CD4-positive, alpha-beta T cell (primary cell): ENCODE measurements around the gene SLFN12L. TPM values are rescaled to one million over a fixed set of nuclear protein-coding genes. Genes with fewer than 3 reads are reported as not detected.
"Not testable (repeated sequence)": the region's sequence is repeated elsewhere in the genome, so short reads cannot be mapped to it uniquely, and the experiment has no call there.

Experiments used
- ATAC-seq: fragments of 200-7000 bp; cut with Tn5 transposase; one replicate; pipeline ENCODE4 v1.10.0; 2022; ENCODE audit warnings: mild to moderate bottlenecking; ENCODE audit not compliant: poor library complexity
- CTCF ChIA-PET: fragments of 350-600 bp; sonication (Branson Sonifier 250); formaldehyde crosslinking; loops from one replicate; lab custom pipeline; 2021; ENCODE audit warnings: antibody characterized with exemption, inconsistent platforms; lab: Charles Lee
- POLR2A ChIA-PET: fragments of 350-600 bp; sonication (Branson Sonifier 250); formaldehyde crosslinking; loops from one replicate; lab custom pipeline; 2021; ENCODE audit warnings: antibody characterized with exemption, inconsistent platforms; lab: Charles Lee
- DNase-seq, 14 experiments: peaks; one replicate each; pipeline ENCODE4 v3.0.0-alpha.2; 2013 to 2020; ENCODE audit warnings: mixed read lengths in 2 of 14
- H3K27ac ChIP-seq, 2 donors: one replicate each; pipeline versions ENCODE4 v1.5.1 to v1.7.0; 2013; ENCODE audit warnings: low read length in 2 of 2, low read depth in 1 of 2, mild to moderate bottlenecking in 1 of 2
- H3K27me3 ChIP-seq, 2 experiments: 1 replicate in 1 of 2; 2 replicates in 1 of 2; pipeline versions ENCODE4 v1.6.1 to v1.7.0; 2013; ENCODE audit warnings: low read length in 2 of 2, control low read depth in 1 of 2, mild to moderate bottlenecking in 1 of 2, moderate library complexity in 1 of 2; ENCODE audit not compliant: insufficient read depth in 2 of 2, control insufficient read depth in 1 of 2
- H3K36me3 ChIP-seq: one replicate; pipeline ENCODE4 v1.6.1; 2013; ENCODE audit warnings: low read length, control low read depth; ENCODE audit not compliant: insufficient read depth
- H3K4me1 ChIP-seq: one replicate; pipeline ENCODE4 v1.6.1; 2013; ENCODE audit warnings: low read length, control low read depth; ENCODE audit not compliant: insufficient read depth
- H3K4me3 ChIP-seq: one replicate; pipeline ENCODE4 v1.5.1; 2013; ENCODE audit warnings: mild to moderate bottlenecking, low read length, moderate library complexity
- H3K9me3 ChIP-seq, 2 experiments: 1 replicate in 1 of 2; 2 replicates in 1 of 2; pipeline versions ENCODE4 v1.6.1 to v1.7.0; 2013; ENCODE audit warnings: low read length in 2 of 2, mild to moderate bottlenecking in 2 of 2, control low read depth in 1 of 2, moderate library complexity in 1 of 2; ENCODE audit not compliant: control insufficient read depth in 1 of 2, insufficient read depth in 1 of 2
- H3K27ac Mint-ChIP-seq: one replicate; pipeline ENCODE4 v1.8.0; 2020; ENCODE audit warnings: mixed read lengths
- H3K27me3 Mint-ChIP-seq: one replicate; pipeline ENCODE4 v1.8.0; 2021; ENCODE audit warnings: mixed read lengths
- H3K36me3 Mint-ChIP-seq: one replicate; pipeline ENCODE4 v1.8.0; 2021; ENCODE audit warnings: low read depth, mixed read lengths
- H3K4me1 Mint-ChIP-seq: one replicate; pipeline ENCODE4 v1.8.0; 2021; ENCODE audit warnings: low read depth, mixed read lengths
- H3K4me3 Mint-ChIP-seq: one replicate; pipeline ENCODE4 v1.8.0; 2020; ENCODE audit warnings: mild to moderate bottlenecking, mixed read lengths
- H3K9me3 Mint-ChIP-seq: one replicate; pipeline ENCODE4 v1.8.0; 2020; ENCODE audit warnings: mixed read lengths
- CTCF ChIP-seq: fragments of 200-600 bp; IDR thresholded peaks from one replicate; pipeline ENCODE4 v1.8.0; 2022; ENCODE audit warnings: antibody characterized with exemption, mild to moderate bottlenecking
- intact Hi-C, 2 experiments: fragments of 100-400 bp; cut with DNase I in 1 of 2; cut with micrococcal nuclease in 1 of 2; formaldehyde crosslinking; loops; one replicate each; pipeline versions ENCODE4 v1.15.1 to v1.9.0; 2023 to 2025; cut with DNase I, micrococcal nuclease
- total RNA-seq, 174 experiments: library from RNA in 2 of 174; stranded (reverse) in 2 of 174; gene quantifications; one replicate each; pipeline ENCODE4 v1.2.3 and lab custom pipeline; 2021 to 2026

The SLFN12L gene
- total RNA-seq, 2 experiments from 2014 or later, result 23.4 to 24.3 TPM

- peaks cover 36% of the 10 kb centered on the region for H3K4me1 Mint-ChIP-seq
- H3K27me3 Mint-ChIP-seq, result peaks cover 6% of the 10 kb centered on the region
- Histone ChIP-seq H3K27me3 (no peaks in the 10 kb centered on the region), H3K4me3 (peak overlapping the region; percentile 95), H3K4me1 (peaks cover 32% of the 10 kb centered on the region), H3K27ac (no peak overlapping the region), H3K36me3 (no peaks in the 10 kb centered on the region), H3K9me3 (no peaks in the 10 kb centered on the region)
- peaks cover 12% of the 10 kb centered on the region for H3K36me3 Mint-ChIP-seq
- TF ChIP-seq CTCF, result no peak
- ATAC-seq, result no peak
- intact Hi-C loops, result no loop called here
- no peaks in the 10 kb centered on the region for H3K9me3 Mint-ChIP-seq
- POLR2A ChIA-PET, result interaction anchor here (0.6 to 4.2 kb wide), 2 partner anchors 11 to 295 kb away, joined by 3 to 46 read pairs; partner anchors contain the start of gene PEX12
- CTCF ChIA-PET, result interaction anchor here (0.9 to 1.6 kb wide), 2 partner anchors 33 to 320 kb away, joined by 3 read pairs; no protein-coding TSS in a partner anchor
- H3K27ac Mint-ChIP-seq, result peak overlapping the region; percentile 95
- peak in 1 of 14 experiments; percentile 12 for DNase-seq
- peak overlapping the region; percentile 97 for H3K4me3 Mint-ChIP-seq
Measured at GRCh38 chr17:35566968-35567367, 29.5 kb upstream of the SLFN12L start.

- H3K4me3 ChIP-seq, H3K27me3 ChIP-seq, DNase-seq, H3K36me3 Mint-ChIP-seq, H3K36me3 ChIP-seq, H3K9me3 Mint-ChIP-seq, H3K4me3 Mint-ChIP-seq, H3K27ac Mint-ChIP-seq, H3K4me1 ChIP-seq, H3K27ac ChIP-seq, CTCF ChIA-PET, ATAC-seq, H3K9me3 ChIP-seq, intact Hi-C loops: not testable (repeated sequence)
- H3K27me3 Mint-ChIP-seq, result peaks cover 13% of the 10 kb centered on the region
- POLR2A ChIA-PET, result interaction anchor here (1.2 kb wide), 1 partner anchor 18 kb away, joined by 4 read pairs; no protein-coding TSS in a partner anchor
- H3K4me1 Mint-ChIP-seq, result peaks cover 13% of the 10 kb centered on the region
Measured at GRCh38 chr17:35563181-35563580, 25.7 kb upstream of the SLFN12L start.

- no peak within 1 kb of the TSS for H3K4me3 Mint-ChIP-seq
- Histone ChIP-seq H3K27ac (no peak within 1 kb of the TSS), H3K4me1 (no peaks in the 10 kb centered on the region), H3K9me3 (no peaks in the 10 kb centered on the region), H3K4me3 (no peak within 1 kb of the TSS), H3K36me3 (no peaks in the 10 kb centered on the region), H3K27me3 (peaks cover 0 to 5% of the 10 kb centered on the region in 2 experiments)
- H3K4me1 Mint-ChIP-seq, result no peaks in the 10 kb centered on the region
- ChIA-PET POLR2A (no interaction called here), CTCF (no interaction called here)
- no peaks in the 10 kb centered on the region for H3K36me3 Mint-ChIP-seq
- H3K9me3 Mint-ChIP-seq, result no peaks in the 10 kb centered on the region
- ATAC-seq, result no peak
- no peak within 1 kb of the TSS for H3K27ac Mint-ChIP-seq
- DNase-seq, result no peak
- H3K27me3 Mint-ChIP-seq, result peaks cover 13% of the 10 kb centered on the region
- TF ChIP-seq CTCF, result no peak
- intact Hi-C loops, result no loop called here
Measured at GRCh38 chr17:35560703-35561102, 23.2 kb upstream of the SLFN12L start, which contains the start of gene SLFN14. SLFN14 (minus strand) TSS chr17:35560819; CDS start chr17:35558062, 2,757 bp downstream.
